ENCODE measurements around the gene GRIA1.

The GRIA1 gene

GRCh38 chr5:153636670-153637451 is 146.4 kb downstream of the GRIA1 start:
- no peaks in the 10 kb centered on the region for H3K4me1 Mint-ChIP-seq (ENCODE audit: low read depth in 2 of 2)
- no peak overlapping the region for H3K27ac Mint-ChIP-seq
- ATAC-seq (replicated peaks) (no peak), DNase-seq (no peak)
- no peaks in the 10 kb centered on the region for H3K36me3 Mint-ChIP-seq (ENCODE audit: insufficient read depth)
- peaks cover 5 to 19% of the 10 kb centered on the region in 2 donors for H3K27me3 Mint-ChIP-seq
- H3K4me3 Mint-ChIP-seq = no peak overlapping the region
- H3K9me3 Mint-ChIP-seq = peaks cover 3 to 6% of the 10 kb centered on the region in 2 donors

- peaks cover 5 to 19% of the 10 kb centered on the region in 2 donors for H3K27me3 Mint-ChIP-seq
- ATAC-seq (replicated peaks) (no peak), DNase-seq (no peak)
- no peak overlapping the region for H3K27ac Mint-ChIP-seq
- H3K4me3 Mint-ChIP-seq = no peak overlapping the region
- H3K36me3 Mint-ChIP-seq (ENCODE audit: insufficient read depth) = no peaks in the 10 kb centered on the region
- no peaks in the 10 kb centered on the region for H3K4me1 Mint-ChIP-seq (ENCODE audit: low read depth in 2 of 2)
- peaks cover 0 to 7% of the 10 kb centered on the region in 2 donors for H3K9me3 Mint-ChIP-seq
Observed at GRCh38 chr5:153640293-153640692, 149.8 kb downstream of the GRIA1 start.

GRCh38 chr5:153641183-153641688 is 150.8 kb downstream of the GRIA1 start:
- H3K27me3 Mint-ChIP-seq = peaks cover 5 to 19% of the 10 kb centered on the region in 2 donors
- H3K27ac Mint-ChIP-seq = no peak overlapping the region
- no peaks in the 10 kb centered on the region for H3K36me3 Mint-ChIP-seq (ENCODE audit: insufficient read depth)
- DNase-seq (no peak), ATAC-seq (replicated peaks) (no peak)
- no peak overlapping the region for H3K4me3 Mint-ChIP-seq
- no peaks in the 10 kb centered on the region for H3K4me1 Mint-ChIP-seq (ENCODE audit: low read depth in 2 of 2)
- peaks cover 0 to 7% of the 10 kb centered on the region in 2 donors for H3K9me3 Mint-ChIP-seq

- DNase-seq (no peak), ATAC-seq (replicated peaks) (no peak)
- H3K9me3 Mint-ChIP-seq = peaks cover 2 to 6% of the 10 kb centered on the region in 2 donors
- H3K4me3 Mint-ChIP-seq = no peak overlapping the region
- H3K4me1 Mint-ChIP-seq (ENCODE audit: low read depth in 2 of 2) = no peaks in the 10 kb centered on the region
- H3K27ac Mint-ChIP-seq = no peak overlapping the region
- peaks cover 11 to 18% of the 10 kb centered on the region in 2 donors for H3K27me3 Mint-ChIP-seq
- H3K36me3 Mint-ChIP-seq (ENCODE audit: insufficient read depth) = no peaks in the 10 kb centered on the region
Observed at GRCh38 chr5:153654504-153655200, 164.2 kb downstream of the GRIA1 start.

GRCh38 chr5:153655201-153655510 is 164.7 kb downstream of the GRIA1 start:
- Mint-ChIP-seq H3K36me3 (ENCODE audit: insufficient read depth) (no peaks in the 10 kb centered on the region), H3K4me3 (no peak overlapping the region), H3K27me3 (peaks cover 11 to 13% of the 10 kb centered on the region in 2 donors), H3K4me1 (ENCODE audit: low read depth in 2 of 2) (no peaks in the 10 kb centered on the region), H3K27ac (no peak overlapping the region), H3K9me3 (peaks cover 0 to 1% of the 10 kb centered on the region in 2 donors)
- no peak for DNase-seq
- no peak for ATAC-seq (replicated peaks)

GRCh38 chr5:153658149-153658548 is 167.7 kb downstream of the GRIA1 start:
- Mint-ChIP-seq H3K27me3 (peaks cover 11% of the 10 kb centered on the region in 2 donors), H3K36me3 (ENCODE audit: insufficient read depth) (no peaks in the 10 kb centered on the region), H3K4me1 (ENCODE audit: low read depth in 2 of 2) (no peaks in the 10 kb centered on the region), H3K27ac (no peak overlapping the region), H3K9me3 (no peaks in the 10 kb centered on the region), H3K4me3 (no peak overlapping the region)
- ATAC-seq (replicated peaks) (no peak), DNase-seq (no peak)

GRCh38 chr5:153658606-153659005 is 168.1 kb downstream of the GRIA1 start:
- Mint-ChIP-seq H3K27ac (no peak overlapping the region), H3K4me1 (ENCODE audit: low read depth in 2 of 2) (no peaks in the 10 kb centered on the region), H3K4me3 (no peak overlapping the region), H3K36me3 (ENCODE audit: insufficient read depth) (no peaks in the 10 kb centered on the region), H3K27me3 (peaks cover 11% of the 10 kb centered on the region in 2 donors), H3K9me3 (no peaks in the 10 kb centered on the region)
- ATAC-seq (replicated peaks) = no peak
- no peak for DNase-seq

- no peak for DNase-seq
- H3K4me1 Mint-ChIP-seq (ENCODE audit: low read depth in 2 of 2) = no peaks in the 10 kb centered on the region
- no peaks in the 10 kb centered on the region for H3K9me3 Mint-ChIP-seq
- no peak overlapping the region for H3K27ac Mint-ChIP-seq
- ATAC-seq (replicated peaks) = no peak
- peaks cover 11% of the 10 kb centered on the region in 2 donors for H3K27me3 Mint-ChIP-seq
- no peak overlapping the region for H3K4me3 Mint-ChIP-seq
- no peaks in the 10 kb centered on the region for H3K36me3 Mint-ChIP-seq (ENCODE audit: insufficient read depth)
Observed at GRCh38 chr5:153659039-153659736, 168.7 kb downstream of the GRIA1 start.

GRCh38 chr5:153660919-153661318 is 170.4 kb downstream of the GRIA1 start:
- ATAC-seq (replicated peaks) (no peak), DNase-seq (no peak)
- H3K4me1 Mint-ChIP-seq (ENCODE audit: low read depth in 2 of 2) = no peaks in the 10 kb centered on the region
- H3K9me3 Mint-ChIP-seq = no peaks in the 10 kb centered on the region
- peaks cover 5 to 11% of the 10 kb centered on the region in 2 donors for H3K27me3 Mint-ChIP-seq
- H3K27ac Mint-ChIP-seq = no peak overlapping the region
- H3K36me3 Mint-ChIP-seq (ENCODE audit: insufficient read depth) = no peaks in the 10 kb centered on the region
- H3K4me3 Mint-ChIP-seq = no peak overlapping the region

GRCh38 chr5:153661897-153662296 is 171.4 kb downstream of the GRIA1 start:
- Mint-ChIP-seq H3K36me3 (ENCODE audit: insufficient read depth) (no peaks in the 10 kb centered on the region), H3K4me1 (ENCODE audit: low read depth in 2 of 2) (no peaks in the 10 kb centered on the region), H3K9me3 (no peaks in the 10 kb centered on the region)

GRCh38 chr5:153670101-153670500 is 179.6 kb downstream of the GRIA1 start:
- Mint-ChIP-seq H3K4me3 (no peak overlapping the region), H3K36me3 (ENCODE audit: insufficient read depth) (no peaks in the 10 kb centered on the region), H3K27ac (no peak overlapping the region), H3K4me1 (ENCODE audit: low read depth in 2 of 2) (no peaks in the 10 kb centered on the region), H3K27me3 (peaks cover 0 to 10% of the 10 kb centered on the region in 2 donors), H3K9me3 (peaks cover 0 to 2% of the 10 kb centered on the region in 2 donors)
- ATAC-seq (replicated peaks) (no peak), DNase-seq (no peak)

More at GRCh38 chr5:153661897-153662296, 171.4 kb downstream of the GRIA1 start:
- Mint-ChIP-seq H3K27ac (no peak overlapping the region), H3K4me3 (no peak overlapping the region), H3K27me3 (peaks cover 1 to 13% of the 10 kb centered on the region in 2 donors)
- ATAC-seq (replicated peaks) = no peak
- DNase-seq = no peak

- Mint-ChIP-seq H3K4me1 (ENCODE audit: low read depth in 2 of 2) (no peaks in the 10 kb centered on the region), H3K27me3 (peaks cover 0 to 8% of the 10 kb centered on the region in 2 donors), H3K4me3 (no peak overlapping the region), H3K36me3 (ENCODE audit: insufficient read depth) (no peaks in the 10 kb centered on the region), H3K9me3 (peaks cover 0 to 4% of the 10 kb centered on the region in 2 donors), H3K27ac (no peak overlapping the region)
- DNase-seq (no peak), ATAC-seq (replicated peaks) (no peak)
Observed at GRCh38 chr5:153671653-153672346, 181.3 kb downstream of the GRIA1 start.

All from effector memory CD8-positive, alpha-beta T cell (primary cell).